GM19193 (cell line): ENCODE data around the gene REEP3.

ENCODE experiments used
- POLR2A ChIP-seq: IDR thresholded peaks from 4 replicates; pipeline ENCODE4 v1.6.1; 2011; ENCODE audit not compliant: insufficient read depth, insufficient read length; ENCODE audit errors: extremely low read depth

The REEP3 gene

DNA sequence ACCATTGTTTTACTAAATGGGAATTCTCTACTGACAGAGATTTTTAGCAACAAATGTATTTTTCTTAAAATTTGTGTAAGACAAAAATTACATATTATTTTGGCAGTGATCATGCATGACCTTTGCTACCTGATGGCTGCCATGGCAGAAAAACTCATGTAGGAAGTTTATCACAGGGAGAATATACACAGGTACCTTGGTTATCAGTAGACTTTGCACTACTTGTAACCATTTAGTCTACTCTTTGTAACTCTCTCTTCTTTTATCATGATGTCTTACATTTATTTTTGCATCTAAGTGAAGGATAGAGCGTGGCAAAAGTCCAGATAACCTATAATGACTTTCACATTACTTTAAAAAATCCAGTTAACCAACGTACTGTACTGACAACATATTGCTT is 34.1 kb downstream of the REEP3 start:
- no peak for TF ChIP-seq POLR2A

DNA sequence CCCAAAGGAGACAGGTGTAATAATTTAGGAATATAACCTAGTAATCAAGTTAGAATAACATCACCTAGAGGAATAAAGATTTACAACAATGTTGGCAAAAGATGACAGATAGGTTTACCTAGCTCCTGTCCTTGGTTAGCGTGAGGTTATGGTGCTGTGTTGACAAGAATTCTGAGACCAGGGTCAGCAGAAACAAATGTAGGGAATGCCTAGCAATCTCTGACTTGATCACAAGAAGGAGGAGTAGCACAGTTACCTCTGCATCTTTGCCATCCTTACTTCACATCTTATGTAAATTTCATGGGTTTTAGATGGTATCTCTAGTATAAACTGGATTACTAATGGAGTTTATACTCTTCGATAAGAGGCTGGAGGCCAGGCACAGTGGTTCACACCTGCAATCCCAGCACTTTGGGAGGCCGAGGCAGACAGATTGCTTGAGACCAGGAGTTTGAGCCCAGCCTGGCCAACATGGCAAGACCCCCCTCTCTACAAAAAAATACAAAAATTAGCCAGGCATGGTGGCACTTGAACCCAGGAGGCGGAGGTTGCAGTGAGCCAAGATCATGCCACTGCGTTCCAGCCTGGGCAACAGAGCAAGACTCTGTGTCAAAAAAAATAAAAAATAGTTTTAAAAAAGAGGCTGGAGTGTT is 37.1 kb downstream of the REEP3 start:
- no peak for TF ChIP-seq POLR2A

DNA sequence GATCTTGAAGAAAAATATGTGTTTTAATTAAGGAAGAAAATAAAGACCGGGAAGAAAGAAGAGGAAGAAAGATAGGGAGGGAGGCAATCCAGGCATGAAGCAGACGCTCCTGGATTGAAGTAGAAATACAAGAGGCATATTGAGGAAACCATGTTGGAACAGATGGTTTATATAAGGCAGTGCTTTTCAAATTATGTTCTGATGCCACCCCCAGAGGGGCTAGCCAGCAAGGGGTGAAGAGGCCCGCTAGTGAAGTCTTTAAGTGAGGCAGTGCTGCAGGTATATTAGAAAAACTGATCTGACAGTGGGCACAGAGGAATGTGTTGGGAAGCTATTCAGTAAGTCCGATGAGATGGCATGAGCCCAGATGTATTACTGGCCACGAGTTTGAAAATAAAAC is 40.1 kb downstream of the REEP3 start:
- TF ChIP-seq POLR2A, result no peak

DNA sequence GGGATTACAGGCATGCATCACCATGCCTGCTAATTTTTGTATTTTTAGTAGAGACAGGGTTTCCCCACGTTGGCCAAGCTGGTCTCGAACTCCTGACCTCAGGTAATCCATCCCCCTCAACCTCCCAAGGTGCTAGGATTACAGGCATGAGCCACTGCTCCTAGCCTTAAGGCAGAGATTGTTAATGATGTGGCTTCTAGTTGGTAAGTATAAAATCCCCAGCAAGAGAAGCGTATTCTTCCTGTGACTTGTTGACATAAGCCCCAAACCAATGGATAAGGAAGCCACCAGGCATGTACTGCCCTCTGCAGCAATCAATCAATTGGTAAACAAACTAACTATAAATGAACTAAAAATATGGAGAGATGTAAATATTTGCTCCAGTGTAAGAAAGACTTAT is 41.2 kb downstream of the REEP3 start:
- TF ChIP-seq POLR2A, result no peak

DNA sequence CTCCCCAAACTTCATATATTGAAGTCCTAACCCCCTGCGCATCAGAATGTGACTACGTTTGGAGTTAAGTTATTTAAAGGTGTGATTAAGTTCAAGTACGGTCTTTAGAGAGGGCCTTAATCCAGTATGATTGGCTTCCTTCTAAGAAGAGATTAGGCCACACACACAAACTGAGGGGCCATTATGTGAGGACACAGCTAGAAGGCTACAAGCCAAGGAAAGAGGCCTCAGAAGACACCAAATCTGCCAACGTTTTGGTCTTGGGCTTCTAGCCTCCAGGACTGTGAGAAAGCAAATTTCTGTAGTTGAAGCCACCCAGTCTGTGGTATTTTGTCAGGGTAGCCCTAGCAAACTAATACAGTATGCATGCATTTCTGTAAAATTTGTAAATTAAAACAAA is 41.7 kb downstream of the REEP3 start:
- no peak for TF ChIP-seq POLR2A

DNA sequence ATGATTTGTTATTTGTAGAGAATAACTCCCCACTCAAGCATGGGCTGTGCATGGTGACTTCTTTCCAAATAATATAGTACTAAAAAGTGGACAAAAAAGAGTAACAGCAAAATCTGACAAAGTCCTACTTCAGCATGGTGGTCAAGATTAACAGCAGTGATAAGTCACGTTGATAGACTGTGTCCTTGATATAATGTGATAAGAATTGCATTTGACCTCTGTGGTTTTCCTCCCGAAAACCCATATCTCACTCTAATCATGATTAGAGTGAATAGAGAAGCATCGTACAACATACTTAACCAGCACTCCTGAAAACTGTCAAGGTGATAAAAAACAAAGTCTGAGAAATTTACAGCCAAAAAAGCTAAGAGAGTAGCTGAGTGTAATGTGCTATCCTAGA is 42.4 kb downstream of the REEP3 start:
- no peak for TF ChIP-seq POLR2A

DNA sequence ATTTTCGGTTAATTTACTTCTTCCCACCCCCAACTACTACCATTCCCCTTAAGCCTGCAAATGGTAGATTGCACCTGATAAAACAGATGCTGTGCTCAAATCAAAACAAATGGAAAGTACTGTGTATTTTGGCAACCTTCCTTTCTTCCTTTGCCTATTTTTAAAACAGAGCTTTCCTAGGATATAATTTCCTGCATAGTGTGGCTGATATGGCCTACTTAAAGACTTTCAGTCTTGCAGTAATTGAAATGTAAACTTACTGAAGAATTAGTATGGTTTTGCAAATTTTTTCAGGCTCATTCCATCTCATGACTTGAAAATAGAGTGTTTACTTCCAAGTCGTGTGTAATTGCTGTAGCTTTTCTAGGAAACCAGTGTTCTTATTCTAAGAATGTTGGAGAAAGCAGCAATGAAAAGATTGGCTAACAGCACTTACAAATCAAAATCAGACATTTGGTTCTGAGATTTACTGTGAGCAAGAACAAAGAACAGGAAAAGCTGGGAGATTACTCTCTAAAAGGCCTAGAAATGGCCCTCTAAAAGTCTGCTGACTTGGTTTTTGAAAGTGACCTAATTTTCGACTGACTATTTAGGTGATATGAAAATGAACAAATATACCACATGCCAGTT is 52.0 kb downstream of the REEP3 start:
- TF ChIP-seq POLR2A, result no peak

DNA sequence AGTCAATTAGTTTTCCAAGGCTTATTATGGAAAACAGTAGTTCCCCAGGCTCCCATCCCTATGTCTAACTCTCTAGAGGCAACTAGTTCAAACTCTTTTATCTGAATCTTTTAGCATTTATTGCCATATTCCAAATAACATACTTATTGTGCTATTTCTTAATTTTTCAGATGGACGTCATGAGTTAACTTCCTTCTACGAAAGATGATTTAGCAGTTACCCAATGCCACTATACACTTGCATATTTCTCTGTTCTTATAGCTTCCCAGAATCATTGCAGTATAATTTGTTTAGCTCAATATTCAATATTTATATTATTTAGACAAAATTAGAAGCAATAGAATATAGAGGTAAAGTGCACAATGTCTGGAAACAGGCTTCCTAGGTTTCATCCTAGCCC is 52.8 kb downstream of the REEP3 start:
- TF ChIP-seq POLR2A, result no peak

DNA sequence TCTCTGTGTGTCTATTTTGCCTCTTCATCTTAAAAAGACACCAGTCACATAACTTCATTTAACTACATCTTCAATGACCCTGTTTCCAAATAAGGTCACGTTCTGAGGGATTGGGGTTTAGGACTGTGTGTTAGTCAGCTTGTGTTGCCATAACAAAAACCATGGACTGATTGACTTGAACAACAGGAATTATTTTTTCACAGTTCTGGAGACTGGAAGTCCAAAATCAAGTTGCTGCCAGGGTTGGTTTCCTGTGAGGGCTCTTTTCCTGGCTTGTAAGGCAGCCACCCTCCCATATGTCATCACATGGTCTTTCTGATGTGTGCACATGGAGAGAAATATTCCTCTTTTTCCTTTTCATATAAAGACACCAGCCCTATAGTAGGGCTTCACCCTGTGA is 55.3 kb downstream of the REEP3 start:
- no peak for TF ChIP-seq POLR2A

DNA sequence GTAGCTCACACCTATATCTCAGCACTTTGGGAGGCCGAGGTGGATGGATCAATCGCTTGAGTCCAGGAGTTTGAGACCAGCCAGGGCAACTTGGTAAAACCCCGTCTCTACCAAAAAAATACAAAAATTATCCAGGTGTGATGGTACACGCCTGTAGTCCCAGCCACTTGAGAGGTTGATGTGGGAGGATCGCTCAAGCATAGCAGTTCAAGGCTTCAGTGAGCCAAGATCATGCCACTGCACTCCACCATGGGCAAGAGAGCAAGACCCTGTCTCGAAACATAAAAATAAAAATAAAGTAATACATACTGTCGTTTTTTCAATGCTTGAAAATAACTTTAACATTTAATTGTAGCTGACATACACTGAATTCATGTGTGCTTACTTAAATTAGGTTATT is 57.3 kb downstream of the REEP3 start:
- TF ChIP-seq POLR2A, result no peak

DNA sequence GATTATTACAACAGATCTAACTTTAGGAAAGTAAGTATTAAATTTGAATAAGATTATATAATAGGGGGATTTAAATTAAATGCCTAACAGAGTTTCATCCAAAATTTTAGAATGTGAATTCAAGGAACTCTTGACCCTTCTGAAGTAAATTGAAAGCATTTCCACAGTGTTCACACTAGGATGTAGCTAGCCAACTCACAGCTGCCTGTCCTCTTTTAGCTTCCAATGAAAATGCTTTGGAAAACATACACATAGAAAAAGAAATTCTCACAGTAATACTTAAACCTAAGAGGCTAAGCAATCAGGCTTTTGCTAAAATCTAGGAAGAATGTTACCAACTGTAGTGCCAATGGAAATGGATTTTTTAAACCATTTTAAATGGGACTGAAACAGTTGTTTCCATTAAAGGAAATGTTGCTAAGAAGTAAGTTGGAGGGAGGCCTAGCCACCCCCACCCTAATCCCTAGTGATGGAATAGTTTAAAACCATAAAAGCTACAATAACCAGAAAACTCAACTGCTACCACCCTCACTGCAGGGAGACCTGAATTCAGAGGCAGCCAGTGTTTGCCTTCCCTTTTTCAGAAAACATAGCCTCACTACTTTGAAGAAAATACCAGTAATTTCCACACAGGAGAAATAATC is 58.3 kb downstream of the REEP3 start:
- no peak for TF ChIP-seq POLR2A

DNA sequence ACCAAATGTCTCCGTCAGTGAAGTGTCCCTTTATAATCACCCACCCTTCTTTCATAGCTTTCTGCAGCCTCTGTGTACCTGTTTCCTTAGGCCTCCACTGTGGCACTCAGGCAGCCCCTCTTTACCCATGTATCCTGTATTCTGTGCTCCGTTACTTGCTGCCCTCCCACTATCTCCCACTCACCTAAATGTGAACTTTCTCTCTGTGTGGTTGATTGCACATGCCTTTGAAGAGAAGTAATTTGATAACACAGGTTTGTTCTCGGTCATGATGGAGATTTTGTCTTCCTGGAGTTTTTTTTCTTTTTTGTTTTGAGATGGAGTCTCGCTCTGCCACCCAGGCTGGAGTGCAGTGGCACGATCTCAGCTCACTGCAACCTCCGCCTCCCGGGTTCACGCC is 61.5 kb downstream of the REEP3 start:
- no peak for TF ChIP-seq POLR2A

DNA sequence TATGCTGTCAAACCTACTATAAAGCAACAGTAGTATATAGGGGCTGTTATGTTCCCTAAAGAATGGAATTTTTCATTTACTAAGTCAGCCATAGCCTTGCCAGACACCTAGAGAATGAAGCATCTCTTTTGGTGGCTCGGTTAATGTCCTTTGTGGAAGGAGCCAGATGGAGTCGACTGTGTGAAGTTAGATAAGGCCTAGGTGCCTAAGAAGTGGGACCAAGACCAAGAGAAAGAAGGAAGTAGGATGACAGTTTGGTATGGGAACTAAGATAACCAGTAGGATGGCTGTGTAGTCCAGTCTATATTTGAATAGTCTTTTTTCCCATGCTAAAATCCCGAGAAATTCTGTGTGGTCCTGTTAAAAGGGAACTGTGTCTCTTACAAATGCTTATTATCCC is 62.2 kb downstream of the REEP3 start:
- TF ChIP-seq POLR2A, result no peak

DNA sequence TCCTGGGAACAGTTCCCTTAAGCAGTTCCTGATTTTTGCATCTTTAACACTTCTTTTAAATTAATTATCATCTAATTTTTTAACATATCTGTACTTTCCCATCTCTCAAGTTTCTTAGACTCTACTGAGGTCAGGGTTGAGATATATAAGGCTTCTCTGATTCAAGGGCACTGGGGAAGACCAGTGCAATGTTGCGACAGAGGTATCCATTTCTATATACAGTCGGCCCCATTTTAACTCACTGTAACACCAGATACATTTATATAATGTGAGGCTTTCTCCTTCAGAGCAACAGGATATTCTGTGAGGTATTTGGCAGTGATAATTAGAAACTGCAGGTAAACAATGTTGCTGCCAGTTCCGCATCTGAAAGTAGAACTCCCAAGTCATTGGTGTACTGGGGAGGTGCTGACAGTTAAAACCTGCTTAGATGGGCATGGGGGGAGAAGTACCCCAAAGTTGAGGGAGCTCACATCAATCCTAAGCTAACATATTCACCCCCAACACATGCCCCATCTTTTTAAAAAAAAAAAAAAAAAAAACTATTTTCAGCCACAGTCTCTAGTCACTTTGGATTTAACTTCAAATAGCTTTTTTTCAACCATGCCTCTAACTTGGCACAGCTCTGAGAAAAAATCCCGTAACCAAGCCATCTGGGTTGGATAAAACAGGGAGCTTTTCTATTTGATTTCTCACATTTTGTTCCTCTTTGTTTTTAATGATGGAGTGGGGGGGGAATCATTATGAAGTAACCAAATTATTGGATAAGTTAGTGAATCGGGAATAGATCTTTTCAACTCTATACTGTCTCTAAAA is 62.9 kb downstream of the REEP3 start:
- TF ChIP-seq POLR2A, result no peak

DNA sequence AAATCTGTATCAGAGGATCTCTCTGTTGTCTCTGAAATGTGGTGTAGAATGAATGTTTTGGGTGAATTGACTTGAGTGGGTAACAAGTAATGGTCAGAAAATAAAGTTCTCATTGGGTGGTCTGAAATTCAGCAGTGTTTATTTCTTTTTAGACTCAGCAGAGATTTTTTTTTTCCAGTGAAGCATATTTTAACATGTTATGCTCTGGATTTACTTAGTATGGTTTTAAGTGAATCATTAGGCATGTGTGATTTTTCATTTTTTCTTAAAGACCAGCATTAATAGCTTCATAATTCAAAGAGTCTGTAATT is 63.5 kb downstream of the REEP3 start:
- no peak for TF ChIP-seq POLR2A

DNA sequence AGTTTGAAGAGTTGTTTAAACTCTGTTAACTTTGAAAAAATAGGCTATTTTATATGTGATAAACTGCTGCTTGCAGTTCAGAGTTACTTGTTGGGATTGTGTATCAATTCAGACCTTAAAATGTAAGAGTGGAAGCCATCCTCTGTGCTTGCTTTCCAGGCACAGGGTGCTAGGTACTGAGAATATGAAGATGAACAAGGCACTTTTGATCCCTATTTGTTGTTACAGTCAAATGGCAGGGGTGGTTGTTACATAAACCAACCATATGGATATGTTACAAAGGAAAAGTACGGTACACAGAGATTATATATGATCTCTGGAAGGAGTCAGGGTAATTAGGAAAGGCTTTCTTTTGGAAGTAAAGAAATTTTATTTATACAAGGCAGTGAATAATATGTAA is 63.8 kb downstream of the REEP3 start:
- TF ChIP-seq POLR2A, result no peak

DNA sequence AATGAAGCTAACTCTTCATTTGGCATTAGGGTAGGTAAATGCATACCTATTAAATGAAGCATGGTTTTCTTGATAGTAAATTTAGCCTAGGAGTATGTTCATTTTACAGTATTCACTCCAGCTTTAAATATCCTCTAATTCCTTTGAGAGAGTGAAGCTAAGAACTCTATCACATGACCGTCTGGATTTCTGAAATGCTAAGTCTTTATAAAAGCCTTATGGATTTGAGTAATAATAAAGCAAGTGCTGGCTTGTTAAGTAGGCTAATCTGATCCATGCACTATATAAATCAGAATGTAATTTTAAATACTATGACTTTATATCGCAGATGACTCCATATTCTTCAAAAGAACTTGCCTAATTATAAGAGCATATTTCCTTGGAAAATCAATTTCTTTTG is 64.8 kb downstream of the REEP3 start:
- no peak for TF ChIP-seq POLR2A

DNA sequence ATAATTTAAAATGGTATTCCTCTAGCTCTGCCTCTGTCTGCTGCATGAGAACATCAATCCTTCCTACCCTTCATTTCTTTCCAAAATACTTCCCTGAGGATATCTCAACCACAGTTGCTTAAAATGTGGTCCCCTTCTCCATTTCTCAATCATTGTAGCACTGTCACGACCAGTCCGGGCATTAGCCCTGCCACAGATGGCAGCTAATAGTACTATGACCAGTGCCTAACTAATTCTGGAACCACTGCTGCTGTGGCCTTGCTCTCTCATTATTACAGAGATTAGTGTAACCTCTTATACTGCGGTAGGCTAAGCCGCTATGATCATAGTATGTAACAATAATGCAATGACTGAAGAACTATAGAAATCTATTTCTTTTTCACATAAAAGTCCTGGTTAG is 66.0 kb downstream of the REEP3 start:
- no peak for TF ChIP-seq POLR2A
